GM21447 (cell line): ENCODE data around the gene AHCTF1.

Experiments
- ATAC-seq: cut with Tn5 transposase; IDR thresholded peaks from one replicate; pipeline ENCODE4 v1.9.1; 2021; ENCODE audit not compliant: unreplicated experiment

The AHCTF1 gene

GRCh38 chr1:246931549-246932365 lies at the start of gene AHCTF1:
Gene AHCTF1 (minus strand): TSS chr1:246931948. CDS start chr1:246918370, 13,578 bp downstream.
- peak; percentile 92 for ATAC-seq

GRCh38 chr1:246978785-246979184 lies 47.0 kb upstream of the AHCTF1 start:
- ATAC-seq = no peak

GRCh38 chr1:246978281-246978680 lies 46.5 kb upstream of the AHCTF1 start:
- ATAC-seq = no peak

GRCh38 chr1:246971969-246972368 lies 40.2 kb upstream of the AHCTF1 start:
- ATAC-seq = no peak

GRCh38 chr1:246971090-246971721 lies 39.5 kb upstream of the AHCTF1 start:
- no peak for ATAC-seq

GRCh38 chr1:246969621-246970020 lies 37.9 kb upstream of the AHCTF1 start:
- no peak for ATAC-seq

- ATAC-seq = no peak
Measured at GRCh38 chr1:246966502-246966901, 34.8 kb upstream of the AHCTF1 start.

- ATAC-seq = peak; percentile 77
Measured at GRCh38 chr1:246959944-246960693, 28.4 kb upstream of the AHCTF1 start.

- ATAC-seq = no peak
Measured at GRCh38 chr1:246954126-246954525, 22.4 kb upstream of the AHCTF1 start.

- no peak for ATAC-seq
Measured at GRCh38 chr1:246951413-246951812, 19.7 kb upstream of the AHCTF1 start.

GRCh38 chr1:246949956-246950355 lies 18.2 kb upstream of the AHCTF1 start:
- no peak for ATAC-seq

GRCh38 chr1:246947255-246947654 lies 15.5 kb upstream of the AHCTF1 start:
- no peak for ATAC-seq

GRCh38 chr1:246946366-246946765 lies 14.6 kb upstream of the AHCTF1 start:
- ATAC-seq = no peak

GRCh38 chr1:246934765-246935164 lies 3.0 kb upstream of the AHCTF1 start:
- no peak for ATAC-seq

GRCh38 chr1:246933893-246934292 lies 2.1 kb upstream of the AHCTF1 start:
- ATAC-seq = no peak

GRCh38 chr1:246932366-246932700 lies 585 bp upstream of the AHCTF1 start:
- ATAC-seq = no peak

GRCh38 chr1:246930830-246931548 lies 759 bp downstream of the AHCTF1 start:
- peak; percentile 25 for ATAC-seq

- ATAC-seq = no peak
Measured at GRCh38 chr1:246925997-246926626, 5.6 kb downstream of the AHCTF1 start.

GRCh38 chr1:246923900-246924299 lies 7.8 kb downstream of the AHCTF1 start:
- no peak for ATAC-seq

GRCh38 chr1:246923482-246923881 lies 8.3 kb downstream of the AHCTF1 start:
- no peak for ATAC-seq

- no peak for ATAC-seq
Measured at GRCh38 chr1:246921481-246921880, 10.3 kb downstream of the AHCTF1 start.
